Measurements from ENCODE around the gene ICAM4.

ICAM4 gene

GRCh38 chr19:10321417-10321797, 34.7 kb downstream of the ICAM4 start:
- no peak for ATAC-seq
- TF ChIP-seq ZFP30 (CRISPR knock-in tag; IDR thresholded peaks at IDR 0.05), result no peak
- no peak for TF ChIP-seq ESRRG (CRISPR knock-in tag; IDR thresholded peaks at IDR 0.05)
- no peak for TF ChIP-seq TSHZ2 (CRISPR knock-in tag; IDR thresholded peaks at IDR 0.05)
- TF ChIP-seq PPARA (CRISPR knock-in tag; IDR thresholded peaks at IDR 0.05; ENCODE audit: borderline replicate concordance), result no peak
- TF ChIP-seq ZC3H10 (CRISPR knock-in tag; IDR thresholded peaks at IDR 0.05), result no peak
- no peak for TF ChIP-seq CREB5 (CRISPR knock-in tag; IDR thresholded peaks at IDR 0.05; ENCODE audit: low read depth)
- TF ChIP-seq RARB (CRISPR knock-in tag; IDR thresholded peaks at IDR 0.05), result no peak
- TF ChIP-seq GLIS3 (CRISPR knock-in tag; IDR thresholded peaks at IDR 0.05), result no peak
- no peak for TF ChIP-seq ZNF565 (CRISPR knock-in tag; conservative IDR thresholded peaks at IDR 0.05; ENCODE audit: low read depth)
- no peak for TF ChIP-seq TOX (CRISPR knock-in tag; IDR thresholded peaks at IDR 0.05; ENCODE audit: borderline replicate concordance)
- no peak for TF ChIP-seq ZNF8 (CRISPR knock-in tag; IDR thresholded peaks at IDR 0.05)
- TF ChIP-seq TCF4 (CRISPR knock-in tag; IDR thresholded peaks at IDR 0.05; ENCODE audit: borderline replicate concordance), result no peak
- no peak for TF ChIP-seq BACH2 (CRISPR knock-in tag; IDR thresholded peaks at IDR 0.05; ENCODE audit: borderline replicate concordance)
- no peak for TF ChIP-seq PATZ1 (CRISPR knock-in tag; IDR thresholded peaks at IDR 0.05; ENCODE audit: borderline replicate concordance)
- no peak for TF ChIP-seq POU6F1 (CRISPR knock-in tag; IDR thresholded peaks at IDR 0.05; ENCODE audit: borderline replicate concordance, low read depth)
- no peak for TF ChIP-seq ARNTL (CRISPR knock-in tag; IDR thresholded peaks at IDR 0.05; ENCODE audit: borderline replicate concordance, low read depth)
- TF ChIP-seq SNAI2 (CRISPR knock-in tag; IDR thresholded peaks at IDR 0.05), result no peak
- no peak for TF ChIP-seq ZNF70 (CRISPR knock-in tag; IDR thresholded peaks at IDR 0.05)
- no peak for TF ChIP-seq CSRNP3 (CRISPR knock-in tag; IDR thresholded peaks at IDR 0.05)

GRCh38 chr19:10321874-10322835, 35.4 kb downstream of the ICAM4 start:
- ATAC-seq, result no peak
- TF ChIP-seq PATZ1 (CRISPR knock-in tag; IDR thresholded peaks at IDR 0.05; ENCODE audit: borderline replicate concordance), result no peak
- no peak for TF ChIP-seq TCF4 (CRISPR knock-in tag; IDR thresholded peaks at IDR 0.05; ENCODE audit: borderline replicate concordance)
- no peak for TF ChIP-seq ZFP3 (CRISPR knock-in tag; IDR thresholded peaks at IDR 0.05)
- TF ChIP-seq CSRNP3 (CRISPR knock-in tag; IDR thresholded peaks at IDR 0.05), result no peak
- no peak for TF ChIP-seq SNAI2 (CRISPR knock-in tag; IDR thresholded peaks at IDR 0.05)
- TF ChIP-seq ISL1 (CRISPR knock-in tag; IDR thresholded peaks at IDR 0.05), result no peak
- no peak for TF ChIP-seq ZC3H10 (CRISPR knock-in tag; IDR thresholded peaks at IDR 0.05)
- no peak for TF ChIP-seq ZNF70 (CRISPR knock-in tag; IDR thresholded peaks at IDR 0.05)
- no peak for TF ChIP-seq ZNF565 (CRISPR knock-in tag; conservative IDR thresholded peaks at IDR 0.05; ENCODE audit: low read depth)
- no peak for TF ChIP-seq RARB (CRISPR knock-in tag; IDR thresholded peaks at IDR 0.05)
- TF ChIP-seq BACH2 (CRISPR knock-in tag; IDR thresholded peaks at IDR 0.05; ENCODE audit: borderline replicate concordance), result no peak
- TF ChIP-seq GLIS3 (CRISPR knock-in tag; IDR thresholded peaks at IDR 0.05), result no peak
